GM19324 (cell line): ENCODE data around the gene ANKRD55.
"Not testable (repeated sequence)": the region's sequence is repeated elsewhere in the genome, so short reads cannot be mapped to it uniquely, and the experiment has no call there.

ENCODE experiments used
- ATAC-seq: cut with Tn5 transposase; IDR thresholded peaks from one replicate; pipeline ENCODE4 v1.9.1; 2021; ENCODE audit warnings: mild to moderate bottlenecking, moderate library complexity; ENCODE audit not compliant: unreplicated experiment, low FRiP score

ANKRD55 gene

GRCh38 chr5:56253924-56254323 lies 20.8 kb upstream of the ANKRD55 start:
- no peak for ATAC-seq

GRCh38 chr5:56253126-56253525 lies 20.0 kb upstream of the ANKRD55 start:
- ATAC-seq: no peak

GRCh38 chr5:56251918-56252553 lies 18.9 kb upstream of the ANKRD55 start:
- no peak for ATAC-seq

- no peak for ATAC-seq
These were observed 18.3 kb upstream of the ANKRD55 start for GRCh38 chr5:56251440-56251839.

GRCh38 chr5:56250011-56250410 lies 16.9 kb upstream of the ANKRD55 start:
- no peak for ATAC-seq

- not testable (repeated sequence) for ATAC-seq
These were observed 16.0 kb upstream of the ANKRD55 start for GRCh38 chr5:56249085-56249484.

GRCh38 chr5:56247592-56247991 lies 14.5 kb upstream of the ANKRD55 start:
- ATAC-seq: no peak

GRCh38 chr5:56246769-56247168 lies 13.6 kb upstream of the ANKRD55 start:
- ATAC-seq: no peak

GRCh38 chr5:56245481-56245880 lies 12.4 kb upstream of the ANKRD55 start:
- ATAC-seq: no peak

GRCh38 chr5:56244627-56245026 lies 11.5 kb upstream of the ANKRD55 start:
- no peak for ATAC-seq

GRCh38 chr5:56242271-56242670 lies 9.1 kb upstream of the ANKRD55 start:
- ATAC-seq: not testable (repeated sequence)

- no peak for ATAC-seq
These were observed 592 bp downstream of the ANKRD55 start for GRCh38 chr5:56232538-56232937.

GRCh38 chr5:56230576-56230975 lies 2.6 kb downstream of the ANKRD55 start:
- ATAC-seq: no peak

- ATAC-seq: no peak
These were observed 4.0 kb downstream of the ANKRD55 start for GRCh38 chr5:56229111-56229510.

GRCh38 chr5:56228631-56229030 lies 4.5 kb downstream of the ANKRD55 start:
- no peak for ATAC-seq

GRCh38 chr5:56227691-56228090 lies 5.4 kb downstream of the ANKRD55 start:
- no peak for ATAC-seq

- not testable (repeated sequence) for ATAC-seq
These were observed 9.8 kb downstream of the ANKRD55 start for GRCh38 chr5:56223298-56223697.

- not testable (repeated sequence) for ATAC-seq
These were observed 11.5 kb downstream of the ANKRD55 start for GRCh38 chr5:56221601-56222000.

- no peak for ATAC-seq
These were observed 17.9 kb downstream of the ANKRD55 start for GRCh38 chr5:56215019-56215830.

- not testable (repeated sequence) for ATAC-seq
These were observed 19.1 kb downstream of the ANKRD55 start for GRCh38 chr5:56213886-56214535.

GRCh38 chr5:56212130-56212879 lies 20.8 kb downstream of the ANKRD55 start:
- ATAC-seq: no peak
